HL-60 (cell line): ENCODE results near the gene ARSK.
A peak's percentile ranks its signal among the peaks of the same experiment; 100 is the strongest.

Experiments used
- DNase-seq, 2 experiments: peaks; one replicate each; pipeline ENCODE4 v3.0.0-alpha.2; 2010 to 2020; ENCODE audit warnings: low read depth in 1 of 2, low spot score in 1 of 2
- H3K27ac ChIP-seq: fragments of 250-450 bp; sonication (Bioruptor Pico); replicated peaks from 2 replicates; pipeline ENCODE4 v1.5.1; 2020; ENCODE audit warnings: mild to moderate bottlenecking, moderate library complexity
- H3K27me3 ChIP-seq: fragments of 250-450 bp; sonication (Bioruptor Pico); 2 replicates; pipeline ENCODE4 v1.5.1; 2021; ENCODE audit warnings: mild to moderate bottlenecking, moderate library complexity; ENCODE audit not compliant: insufficient read depth, poor library complexity, severe bottlenecking
- H3K4me3 ChIP-seq: replicated peaks from 2 replicates; pipeline ENCODE4 v1.5.1; 2011; ENCODE audit warnings: mild to moderate bottlenecking, control low read depth, low read length; ENCODE audit not compliant: insufficient read depth
- CTCF ChIP-seq: IDR thresholded peaks from one replicate; pipeline ENCODE4 v1.5.1; 2011; ENCODE audit warnings: low read length, control low read depth, inconsistent platforms; ENCODE audit not compliant: insufficient read depth
- GABPA ChIP-seq: IDR thresholded peaks from 2 replicates; pipeline ENCODE4 v1.6.1; 2012; ENCODE audit warnings: low read depth
- POLR2AphosphoS5 ChIP-seq: IDR thresholded peaks from 2 replicates; pipeline ENCODE4 v1.6.1; 2012; ENCODE audit warnings: low read depth
- REST ChIP-seq: IDR thresholded peaks from 2 replicates; pipeline ENCODE4 v1.6.1; 2012; ENCODE audit warnings: low read depth; ENCODE audit not compliant: insufficient replicate concordance
- SPI1 ChIP-seq: IDR thresholded peaks from 2 replicates; pipeline ENCODE4 v1.6.1; 2012; ENCODE audit warnings: low read depth, mild to moderate bottlenecking, borderline replicate concordance

The ARSK gene

GRCh38 chr5:95615164-95615467 is 60.2 kb downstream of the ARSK start:
- H3K27ac ChIP-seq: no peak overlapping the region
- TF ChIP-seq POLR2AphosphoS5 (no peak), REST (no peak), CTCF (no peak), GABPA (no peak), SPI1 (no peak)
- H3K27me3 ChIP-seq: no peaks in the 10 kb centered on the region
- DNase-seq: no peak
- H3K4me3 ChIP-seq: no peak overlapping the region

- Histone ChIP-seq H3K27ac (no peak overlapping the region), H3K27me3 (no peaks in the 10 kb centered on the region), H3K4me3 (no peak overlapping the region)
- TF ChIP-seq POLR2AphosphoS5 (no peak), SPI1 (no peak), CTCF (no peak)
- DNase-seq: no peak
These were observed 62.2 kb downstream of the ARSK start for GRCh38 chr5:95617057-95617456.

- TF ChIP-seq GABPA (no peak), SPI1 (no peak), POLR2AphosphoS5 (no peak), REST (no peak), CTCF (no peak)
- Histone ChIP-seq H3K27ac (no peak overlapping the region), H3K4me3 (no peak overlapping the region), H3K27me3 (no peaks in the 10 kb centered on the region)
- no peak for DNase-seq
These were observed 64.2 kb downstream of the ARSK start for GRCh38 chr5:95619096-95619495.

GRCh38 chr5:95619514-95620029 is 64.7 kb downstream of the ARSK start:
- no peak for DNase-seq
- Histone ChIP-seq H3K4me3 (no peak overlapping the region; the same call in 1 of the 2 replicates), H3K27me3 (no peaks in the 10 kb centered on the region), H3K27ac (no peak overlapping the region)
- TF ChIP-seq SPI1 (peak; percentile 7; the same call in 1 of the 2 replicates), CTCF (no peak)
